HepG2 (cell line): ENCODE data around the gene ACER3. TPM values are rescaled to one million over a fixed set of nuclear protein-coding genes. Genes with fewer than 3 reads are reported as not detected.

Source experiments
- ATAC-seq: fragments of 200-7000 bp; cut with Tn5 transposase; 3 replicates; pipeline ENCODE4 v1.9.1; 2020; ENCODE audit warnings: mild to moderate bottlenecking, moderate library complexity
- BruUV-seq: library from RNA; stranded (reverse); fragments of 400-500 nt; replicated peaks from 2 replicates; lab custom pipeline; 2021; lab: Mats Ljungman, UMichigan
- CTCF ChIA-PET: fragments of 300-600 bp; formaldehyde crosslinking; extraction: SDS; loops from one replicate; lab custom pipeline; 2021; ENCODE audit warnings: low total read pairs, inconsistent platforms, low intra/inter-chr PET ratio; lab: Yijun Ruan, JAX
- POLR2A ChIA-PET: fragments of 350-600 bp; sonication (Branson Sonifier 250); formaldehyde crosslinking; loops from one replicate; lab custom pipeline; 2020; ENCODE audit warnings: antibody characterized with exemption, inconsistent platforms; lab: Yijun Ruan, JAX
- DNase-seq: peaks from one replicate; pipeline ENCODE4 v3.0.0-alpha.2; 2015; ENCODE audit warnings: low spot score
- FAIRE-seq: peaks from 3 replicates; lab custom pipeline; 2011; peaks lifted over from hg19 to GRCh38; lab: Jason Lieb, UNC
- H2AFZ ChIP-seq: one replicate; pipeline ENCODE4 v1.6.1; 2011; ENCODE audit warnings: low read length, inconsistent platforms
- H3K27ac ChIP-seq: fragments of 300-600 bp; 3 replicates; pipeline ENCODE4 v1.8.0; 2011; ENCODE audit warnings: mixed run types, mild to moderate bottlenecking, mixed read lengths, low read length, inconsistent platforms; ENCODE audit not compliant: insufficient read depth; ENCODE audit errors: extremely low read length
- H3K27me3 ChIP-seq, 2 experiments: fragments of 200-600 bp in 1 of 2; 2 replicates in 1 of 2; 3 replicates in 1 of 2; pipeline versions ENCODE4 v1.6.0 to v1.8.0; 2011; ENCODE audit warnings: low read length in 2 of 2, mild to moderate bottlenecking in 2 of 2, moderate library complexity in 2 of 2, inconsistent platforms in 1 of 2; ENCODE audit not compliant: insufficient read depth in 2 of 2, control insufficient read depth in 1 of 2
- H3K36me3 ChIP-seq, 2 experiments: fragments of 200-600 bp in 1 of 2; replicated peaks in 1 of 2; 2 replicates in 1 of 2; 3 replicates in 1 of 2; pipeline versions ENCODE4 v1.5.1 to v1.8.0; 2011; ENCODE audit warnings: low read length in 2 of 2, inconsistent platforms in 1 of 2; ENCODE audit not compliant: insufficient read depth in 2 of 2, control insufficient read depth in 1 of 2
- H3K4me1 ChIP-seq: 2 replicates; pipeline ENCODE4 v1.5.1; 2012; ENCODE audit warnings: low read length, inconsistent platforms; ENCODE audit not compliant: insufficient read depth
- H3K4me2 ChIP-seq: 2 replicates; pipeline ENCODE4 v1.6.0; 2011; ENCODE audit warnings: low read depth, low read length, inconsistent platforms
- H3K4me3 ChIP-seq, 3 experiments: fragments of 200-600 bp in 1 of 3; sonication (generic), shearing (Covaris generic) in 1 of 3; replicated peaks in 1 of 3; 2 replicates each; pipeline ENCODE4 v1.5.1; 2011 to 2016; ENCODE audit warnings: low read length in 3 of 3, inconsistent platforms in 2 of 3, low read depth in 2 of 3, mild to moderate bottlenecking in 2 of 3, control low read depth in 1 of 3, mixed read lengths in 1 of 3; ENCODE audit not compliant: insufficient read depth in 1 of 3
- H3K79me2 ChIP-seq: one replicate; pipeline ENCODE4 v1.6.1; 2011; ENCODE audit warnings: low read length, inconsistent platforms; ENCODE audit not compliant: insufficient read depth
- H3K9ac ChIP-seq: 2 replicates; pipeline ENCODE4 v1.6.0; 2011; ENCODE audit warnings: mild to moderate bottlenecking, low read depth, low read length, inconsistent platforms; ENCODE audit not compliant: insufficient read depth
- H3K9me3 ChIP-seq: 2 replicates; pipeline ENCODE4 v1.5.1; 2012; ENCODE audit warnings: mild to moderate bottlenecking, low read length
- H4K20me1 ChIP-seq: 2 replicates; pipeline ENCODE4 v1.6.0; 2011; ENCODE audit warnings: inconsistent platforms, mild to moderate bottlenecking, low read length, moderate library complexity; ENCODE audit not compliant: insufficient read depth
- BRCA1 ChIP-seq: sonication (generic); formaldehyde crosslinking; IDR thresholded peaks from 2 replicates; pipeline ENCODE4 v1.4.0; 2020; ENCODE audit warnings: missing genetic modification reagents
- FOXA3 ChIP-seq: IDR thresholded peaks from 2 replicates; pipeline ENCODE4 v1.6.1; 2016; ENCODE audit warnings: missing genetic modification reagents, missing compliant biosample characterization
- GTF2F1 ChIP-seq: fragments of 150-350 bp; IDR thresholded peaks from 2 replicates; pipeline ENCODE4 v1.6.1; 2014; ENCODE audit warnings: low read length
- HNRNPK ChIP-seq: fragments of 200-400 bp; formaldehyde crosslinking; IDR thresholded peaks from 2 replicates; pipeline ENCODE4 v1.6.1; 2018; ENCODE audit warnings: low read length, low read depth, moderate library complexity, mild to moderate bottlenecking; ENCODE audit not compliant: poor library complexity, severe bottlenecking
- JDP2 ChIP-seq: sonication (generic); formaldehyde crosslinking; IDR thresholded peaks from 2 replicates; pipeline ENCODE4 v1.8.1; 2022; ENCODE audit warnings: missing genetic modification reagents, borderline replicate concordance
- MLLT10 ChIP-seq: sonication (generic); formaldehyde crosslinking; IDR thresholded peaks from 2 replicates; pipeline ENCODE4 v1.4.0; 2020; ENCODE audit warnings: missing genetic modification reagents
- MTF1 ChIP-seq: sonication (generic); formaldehyde crosslinking; IDR thresholded peaks from 2 replicates; pipeline ENCODE4 v1.5.0; 2020; ENCODE audit warnings: missing genetic modification reagents
- NKX3-1 ChIP-seq: sonication (generic); formaldehyde crosslinking; IDR thresholded peaks from 2 replicates; pipeline ENCODE4 v1.5.0; 2020; ENCODE audit warnings: missing genetic modification reagents
- PAF1 ChIP-seq: IDR thresholded peaks from 2 replicates; pipeline ENCODE4 v1.6.1; 2016; ENCODE audit warnings: missing genetic modification reagents, missing compliant biosample characterization
- TBX2 ChIP-seq: sonication (generic); formaldehyde crosslinking; IDR thresholded peaks from 2 replicates; pipeline ENCODE4 v1.5.0; 2020; ENCODE audit warnings: missing genetic modification reagents, mild to moderate bottlenecking, borderline replicate concordance
- THYN1 ChIP-seq: sonication (generic); formaldehyde crosslinking; IDR thresholded peaks from 2 replicates; pipeline ENCODE4 v1.8.1; 2023; ENCODE audit warnings: low read depth, mild to moderate bottlenecking, moderate library complexity, missing genetic modification reagents, borderline replicate concordance
- ZNF468 ChIP-seq: sonication (generic); formaldehyde crosslinking; IDR thresholded peaks from 2 replicates; pipeline ENCODE4 v1.8.0; 2022; ENCODE audit warnings: mild to moderate bottlenecking, moderate library complexity, missing genetic modification reagents
- ZNF572 ChIP-seq: sonication (generic); formaldehyde crosslinking; IDR thresholded peaks from 2 replicates; pipeline ENCODE4 v1.5.1; 2020; ENCODE audit warnings: mild to moderate bottlenecking, missing genetic modification reagents
- ZNF678 ChIP-seq: sonication (generic); formaldehyde crosslinking; IDR thresholded peaks from 2 replicates; pipeline ENCODE4 v1.4.0; 2020; ENCODE audit warnings: mild to moderate bottlenecking, missing genetic modification reagents
- ZSCAN22 ChIP-seq: sonication (generic); formaldehyde crosslinking; IDR thresholded peaks from 2 replicates; pipeline ENCODE4 v1.4.0; 2020; ENCODE audit warnings: mild to moderate bottlenecking, missing genetic modification reagents
- WGBS: methylation state at CpG from one replicate; pipeline ENCODE4 v1.1.6; 2017; ENCODE audit warnings: low lambda C conversion rate; 5-methylcytosine and 5-hydroxymethylcytosine counted together
- in situ Hi-C: cut with HindIII; loops from 2 replicates; pipeline ENCODE4 v1.10.0; 2017; ENCODE audit warnings: low pct_unique_long_range_greater_than_20kb; ENCODE audit not compliant: extremely low pct_ligation_motif_present
- intact Hi-C: fragments of 100-400 bp; cut with micrococcal nuclease; formaldehyde crosslinking; loops from one replicate; pipeline ENCODE4 v1.10.0; 2022; ENCODE audit not compliant: unreplicated experiment
- polyA plus RNA-seq, 8 experiments: library from polyadenylated mRNA; depleted of rRNA in 3 of 8; stranded (reverse) in 7 of 8; unstranded in 1 of 8; fragments of >200 nt; fragmentation: Illumina TruSeq in 4 of 8; extraction: Trizol in 4 of 8; gene quantifications; 2 replicates each; pipeline versions ENCODE4 v1.2.1 to v1.2.3, GENCODE V29; 2011 to 2016; ENCODE audit warnings: low read depth in 4 of 8, missing spikeins in 1 of 8, mixed read lengths in 1 of 8; ENCODE audit not compliant: insufficient read depth in 1 of 8
- total RNA-seq, 5 experiments: library from RNA; depleted of rRNA; stranded (reverse); fragments of >200 nt; fragmentation: Illumina TruSeq; extraction: Trizol; gene quantifications; 2 replicates each; pipeline ENCODE4 v1.2.3, GENCODE V29; 2016; ENCODE audit warnings: low read depth in 1 of 5
- TF ChIP-seq, protein P1 (sequence below): sonication (generic); formaldehyde crosslinking; IDR thresholded peaks from 2 replicates; pipeline ENCODE4 v1.5.0; 2020; ENCODE audit warnings: mild to moderate bottlenecking, missing genetic modification reagents, borderline replicate concordance

ACER3 gene
- total and polyA plus RNA-seq, 2 of the 13 experiments (the other 11 are each of a cell fraction or from before 2014, with no cell fraction given): 6.0 to 9.8 TPM

DNA sequence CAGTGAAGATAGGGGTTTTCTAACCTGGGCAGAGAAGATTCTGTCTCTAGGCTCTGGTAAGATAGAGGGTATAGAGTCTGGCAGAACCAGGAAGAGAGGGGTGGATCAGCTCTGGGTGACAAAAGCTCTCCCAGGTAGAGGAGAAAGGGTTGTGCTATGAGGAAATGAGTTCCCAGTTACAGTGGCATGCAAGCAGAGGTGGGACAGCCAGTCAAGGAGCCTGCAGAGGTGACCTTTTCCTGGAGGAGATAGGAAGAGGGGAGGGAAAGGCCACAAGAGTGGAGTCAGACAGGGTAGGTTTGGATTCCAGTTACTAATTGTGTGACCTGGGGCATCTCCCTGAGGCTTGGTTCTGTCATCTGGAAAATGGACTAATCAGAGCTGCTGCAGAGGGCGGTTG, 202.7 kb downstream of the ACER3 start:
- no TSS peak for BruUV-seq
- TF ChIP-seq, protein P1, sequence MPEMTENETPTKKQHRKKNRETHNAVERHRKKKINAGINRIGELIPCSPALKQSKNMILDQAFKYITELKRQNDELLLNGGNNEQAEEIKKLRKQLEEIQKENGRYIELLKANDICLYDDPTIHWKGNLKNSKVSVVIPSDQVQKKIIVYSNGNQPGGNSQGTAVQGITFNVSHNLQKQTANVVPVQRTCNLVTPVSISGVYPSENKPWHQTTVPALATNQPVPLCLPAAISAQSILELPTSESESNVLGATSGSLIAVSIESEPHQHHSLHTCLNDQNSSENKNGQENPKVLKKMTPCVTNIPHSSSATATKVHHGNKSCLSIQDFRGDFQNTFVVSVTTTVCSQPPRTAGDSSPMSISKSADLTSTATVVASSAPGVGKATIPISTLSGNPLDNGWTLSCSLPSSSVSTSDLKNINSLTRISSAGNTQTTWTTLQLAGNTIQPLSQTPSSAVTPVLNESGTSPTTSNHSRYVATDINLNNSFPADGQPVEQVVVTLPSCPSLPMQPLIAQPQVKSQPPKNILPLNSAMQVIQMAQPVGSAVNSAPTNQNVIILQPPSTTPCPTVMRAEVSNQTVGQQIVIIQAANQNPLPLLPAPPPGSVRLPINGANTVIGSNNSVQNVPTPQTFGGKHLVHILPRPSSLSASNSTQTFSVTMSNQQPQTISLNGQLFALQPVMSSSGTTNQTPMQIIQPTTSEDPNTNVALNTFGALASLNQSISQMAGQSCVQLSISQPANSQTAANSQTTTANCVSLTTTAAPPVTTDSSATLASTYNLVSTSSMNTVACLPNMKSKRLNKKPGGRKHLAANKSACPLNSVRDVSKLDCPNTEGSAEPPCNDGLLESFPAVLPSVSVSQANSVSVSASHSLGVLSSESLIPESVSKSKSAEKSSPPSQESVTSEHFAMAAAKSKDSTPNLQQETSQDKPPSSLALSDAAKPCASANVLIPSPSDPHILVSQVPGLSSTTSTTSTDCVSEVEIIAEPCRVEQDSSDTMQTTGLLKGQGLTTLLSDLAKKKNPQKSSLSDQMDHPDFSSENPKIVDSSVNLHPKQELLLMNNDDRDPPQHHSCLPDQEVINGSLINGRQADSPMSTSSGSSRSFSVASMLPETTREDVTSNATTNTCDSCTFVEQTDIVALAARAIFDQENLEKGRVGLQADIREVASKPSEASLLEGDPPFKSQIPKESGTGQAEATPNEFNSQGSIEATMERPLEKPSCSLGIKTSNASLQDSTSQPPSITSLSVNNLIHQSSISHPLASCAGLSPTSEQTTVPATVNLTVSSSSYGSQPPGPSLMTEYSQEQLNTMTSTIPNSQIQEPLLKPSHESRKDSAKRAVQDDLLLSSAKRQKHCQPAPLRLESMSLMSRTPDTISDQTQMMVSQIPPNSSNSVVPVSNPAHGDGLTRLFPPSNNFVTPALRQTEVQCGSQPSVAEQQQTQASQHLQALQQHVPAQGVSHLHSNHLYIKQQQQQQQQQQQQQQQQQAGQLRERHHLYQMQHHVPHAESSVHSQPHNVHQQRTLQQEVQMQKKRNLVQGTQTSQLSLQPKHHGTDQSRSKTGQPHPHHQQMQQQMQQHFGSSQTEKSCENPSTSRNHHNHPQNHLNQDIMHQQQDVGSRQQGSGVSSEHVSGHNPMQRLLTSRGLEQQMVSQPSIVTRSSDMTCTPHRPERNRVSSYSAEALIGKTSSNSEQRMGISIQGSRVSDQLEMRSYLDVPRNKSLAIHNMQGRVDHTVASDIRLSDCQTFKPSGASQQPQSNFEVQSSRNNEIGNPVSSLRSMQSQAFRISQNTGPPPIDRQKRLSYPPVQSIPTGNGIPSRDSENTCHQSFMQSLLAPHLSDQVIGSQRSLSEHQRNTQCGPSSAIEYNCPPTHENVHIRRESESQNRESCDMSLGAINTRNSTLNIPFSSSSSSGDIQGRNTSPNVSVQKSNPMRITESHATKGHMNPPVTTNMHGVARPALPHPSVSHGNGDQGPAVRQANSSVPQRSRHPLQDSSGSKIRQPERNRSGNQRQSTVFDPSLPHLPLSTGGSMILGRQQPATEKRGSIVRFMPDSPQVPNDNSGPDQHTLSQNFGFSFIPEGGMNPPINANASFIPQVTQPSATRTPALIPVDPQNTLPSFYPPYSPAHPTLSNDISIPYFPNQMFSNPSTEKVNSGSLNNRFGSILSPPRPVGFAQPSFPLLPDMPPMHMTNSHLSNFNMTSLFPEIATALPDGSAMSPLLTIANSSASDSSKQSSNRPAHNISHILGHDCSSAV (CRISPR knock-in tag): no peak
- TF ChIP-seq FOXA3 (CRISPR knock-in tag): no peak
- no peak for TF ChIP-seq THYN1 (CRISPR knock-in tag)
- no peak for TF ChIP-seq ZNF572
- TF ChIP-seq BRCA1 (CRISPR knock-in tag): no peak
- no peak for TF ChIP-seq NKX3-1 (CRISPR knock-in tag)
- no peak for TF ChIP-seq PAF1
- no peak for TF ChIP-seq GTF2F1
- no peak for TF ChIP-seq ZSCAN22 (CRISPR knock-in tag)
- no peak for TF ChIP-seq ZNF468 (CRISPR knock-in tag)
- TF ChIP-seq MLLT10: no peak
- TF ChIP-seq JDP2: no peak
- TF ChIP-seq MTF1 (CRISPR knock-in tag): no peak
- TF ChIP-seq HNRNPK: no peak
- no peak for TF ChIP-seq ZNF678
- TF ChIP-seq TBX2 (CRISPR knock-in tag): no peak

More for the DNA sequence above, 202.7 kb downstream of the ACER3 start:
- FAIRE-seq: no peak
- DNase-seq: no peak
- H3K4me1 ChIP-seq: peaks cover 51% of the 10 kb centered on the region
- no peak overlapping the region for H3K4me2 ChIP-seq
- ChIA-PET CTCF (interaction anchor here (0.6 kb wide), 1 partner anchor 16 kb away, joined by 3 read pairs; no protein-coding TSS in a partner anchor), POLR2A (interaction anchor here (1.2 to 3.6 kb wide), 2 partner anchors 16 to 32 kb away, joined by 5 to 16 read pairs; no protein-coding TSS in a partner anchor)
- H3K27me3 ChIP-seq: peaks cover 14 to 29% of the 10 kb centered on the region in 2 experiments; a peak in 4 of 5 replicates
- H3K27ac ChIP-seq: no peak overlapping the region
- peaks cover 6% of the 10 kb centered on the region for H3K9me3 ChIP-seq
- H3K4me3 ChIP-seq: no peak overlapping the region
- H3K9ac ChIP-seq: no peak overlapping the region
- WGBS: 71% methylated on average over 1 of the region's 1 CpG
- no peaks in the 10 kb centered on the region for H3K36me3 ChIP-seq
- no peak overlapping the region for H2AFZ ChIP-seq
- in situ Hi-C loops (no loop called here), intact Hi-C loops (no loop called here)
- no peak for ATAC-seq
- H3K79me2 ChIP-seq: no peaks in the 10 kb centered on the region
- 0 out of 2 replicates have a peak, but pooled peaks cover 4% of the 10 kb centered on the region for H4K20me1 ChIP-seq
